Measurements from ENCODE around the gene GJC1.

DNA sequence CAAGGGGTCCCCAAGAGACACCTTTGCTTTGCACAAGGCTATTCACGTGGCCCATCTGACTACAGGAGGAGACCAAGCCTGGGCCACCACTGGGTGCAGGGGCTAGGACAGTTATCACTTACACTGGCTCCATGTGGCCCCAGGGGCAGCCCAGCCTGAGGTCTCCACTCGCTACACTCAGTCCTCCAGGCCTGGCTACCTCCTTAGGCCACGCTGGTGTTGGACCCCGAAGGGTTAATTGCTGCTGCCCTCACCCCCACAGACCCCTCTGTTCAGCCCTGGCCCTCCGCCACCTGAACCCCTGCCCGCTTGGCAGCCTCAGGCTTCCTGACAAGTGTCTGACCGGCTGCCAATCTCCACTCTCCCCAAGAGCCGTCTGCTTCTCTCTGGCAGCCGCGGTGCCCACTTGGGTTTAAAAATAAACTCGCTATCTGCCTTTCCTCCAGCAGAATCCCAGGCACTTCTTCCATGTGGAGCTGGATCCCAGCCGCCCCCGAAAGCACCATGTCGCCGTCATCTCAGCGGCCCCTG is 43.5 kb downstream of the GJC1 start:
- TF ChIP-seq, protein P1, sequence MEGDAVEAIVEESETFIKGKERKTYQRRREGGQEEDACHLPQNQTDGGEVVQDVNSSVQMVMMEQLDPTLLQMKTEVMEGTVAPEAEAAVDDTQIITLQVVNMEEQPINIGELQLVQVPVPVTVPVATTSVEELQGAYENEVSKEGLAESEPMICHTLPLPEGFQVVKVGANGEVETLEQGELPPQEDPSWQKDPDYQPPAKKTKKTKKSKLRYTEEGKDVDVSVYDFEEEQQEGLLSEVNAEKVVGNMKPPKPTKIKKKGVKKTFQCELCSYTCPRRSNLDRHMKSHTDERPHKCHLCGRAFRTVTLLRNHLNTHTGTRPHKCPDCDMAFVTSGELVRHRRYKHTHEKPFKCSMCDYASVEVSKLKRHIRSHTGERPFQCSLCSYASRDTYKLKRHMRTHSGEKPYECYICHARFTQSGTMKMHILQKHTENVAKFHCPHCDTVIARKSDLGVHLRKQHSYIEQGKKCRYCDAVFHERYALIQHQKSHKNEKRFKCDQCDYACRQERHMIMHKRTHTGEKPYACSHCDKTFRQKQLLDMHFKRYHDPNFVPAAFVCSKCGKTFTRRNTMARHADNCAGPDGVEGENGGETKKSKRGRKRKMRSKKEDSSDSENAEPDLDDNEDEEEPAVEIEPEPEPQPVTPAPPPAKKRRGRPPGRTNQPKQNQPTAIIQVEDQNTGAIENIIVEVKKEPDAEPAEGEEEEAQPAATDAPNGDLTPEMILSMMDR (IDR thresholded peaks at IDR 0.05), result no peak
- no peak for TF ChIP-seq ZFX (IDR thresholded peaks at IDR 0.05; ENCODE audit: borderline replicate concordance)
